K562 (cell line): Measurements from ENCODE around the gene ZFTA. TPM values are rescaled to one million over a fixed set of nuclear protein-coding genes. Genes with fewer than 3 reads are reported as not detected.

Experiments
- ATAC-seq: fragments of 200-7000 bp; cut with Tn5 transposase; 3 replicates; pipeline ENCODE4 v1.9.1; 2020; ENCODE audit warnings: moderate library complexity
- BruUV-seq: library from RNA; stranded (reverse); fragments of 400-500 nt; replicated peaks from 2 replicates; lab custom pipeline; 2021; lab: Mats Ljungman, UMichigan
- CTCF ChIA-PET: fragments of 300-600 bp; formaldehyde crosslinking; extraction: SDS; loops from one replicate; lab custom pipeline; 2021; ENCODE audit warnings: low intra/inter-chr PET ratio; lab: Yijun Ruan, JAX
- POLR2A ChIA-PET: fragments of 300-600, 350-650 bp; sonication (Branson Sonifier 250); formaldehyde crosslinking; extraction: SDS; loops from one replicate; lab custom pipeline; 2021; ENCODE audit warnings: antibody characterized with exemption, inconsistent platforms; lab: Yijun Ruan, JAX
- DNase-seq, 4 experiments: peaks; one replicate each; pipeline versions ENCODE4 v3.0.0 to v3.0.0-alpha.2; 2011 to 2018; ENCODE audit warnings: low spot score in 3 of 4, mixed read lengths in 3 of 4; ENCODE audit errors: extremely low read depth in 1 of 4
- FAIRE-seq: peaks from 2 replicates; lab custom pipeline; 2011; peaks lifted over from hg19 to GRCh38; lab: Jason Lieb, UNC
- H2AFZ ChIP-seq: 2 replicates; pipeline ENCODE4 v1.6.0; 2011; ENCODE audit warnings: low read depth, low read length, control low read depth, inconsistent platforms
- H3K27ac ChIP-seq: fragments of 200-600 bp; 3 replicates; pipeline ENCODE4 v1.8.0; 2011; ENCODE audit warnings: low read depth, mild to moderate bottlenecking, control low read depth, inconsistent platforms, low read length, moderate library complexity, mixed read lengths; ENCODE audit errors: extremely low read depth
- H3K27me3 ChIP-seq, 2 experiments: fragments of 300-600 bp in 1 of 2; 2 replicates in 1 of 2; 3 replicates in 1 of 2; pipeline versions ENCODE4 v1.6.0 to v1.8.0; 2011; ENCODE audit warnings: inconsistent platforms in 2 of 2, low read length in 2 of 2, mild to moderate bottlenecking in 1 of 2, mixed read lengths in 1 of 2, moderate library complexity in 1 of 2; ENCODE audit not compliant: control insufficient read depth in 2 of 2, insufficient read depth in 2 of 2
- H3K36me3 ChIP-seq: fragments of 300-600 bp; 3 replicates; pipeline ENCODE4 v1.8.0; 2011; ENCODE audit warnings: mild to moderate bottlenecking, low read length, inconsistent platforms; ENCODE audit not compliant: control insufficient read depth, insufficient read depth
- H3K4me1 ChIP-seq, 2 experiments: fragments of 200-600 bp in 1 of 2; replicated peaks in 1 of 2; 2 replicates in 1 of 2; 3 replicates in 1 of 2; pipeline versions ENCODE4 v1.5.1 to v1.8.0; 2011; ENCODE audit warnings: inconsistent platforms in 2 of 2, low read length in 2 of 2, mild to moderate bottlenecking in 1 of 2, mixed read lengths in 1 of 2, moderate library complexity in 1 of 2; ENCODE audit not compliant: control insufficient read depth in 2 of 2, insufficient read depth in 2 of 2
- H3K4me2 ChIP-seq: 2 replicates; pipeline ENCODE4 v1.6.1; 2011; ENCODE audit warnings: low read length, control low read depth, inconsistent platforms, mixed read lengths; ENCODE audit not compliant: insufficient read depth
- H3K4me3 ChIP-seq: fragments of 200-600 bp; sonication (generic), shearing (Covaris generic); 2 replicates; pipeline ENCODE4 v1.5.1; 2016; ENCODE audit warnings: control low read depth, inconsistent platforms
- H3K79me2 ChIP-seq: fragments of 200-600 bp; 3 replicates; pipeline ENCODE4 v1.8.0; 2011; ENCODE audit warnings: low read length, inconsistent platforms; ENCODE audit not compliant: control insufficient read depth, insufficient read depth
- H3K9ac ChIP-seq, 2 experiments: 2 replicates each; pipeline versions ENCODE4 v1.6.0 to v1.6.1; 2011; ENCODE audit warnings: low read depth in 2 of 2, low read length in 2 of 2, control low read depth in 1 of 2, inconsistent platforms in 1 of 2, mild to moderate bottlenecking in 1 of 2, mixed read lengths in 1 of 2; ENCODE audit not compliant: insufficient read depth in 1 of 2
- H3K9me1 ChIP-seq: one replicate; pipeline ENCODE4 v1.6.0; 2011; ENCODE audit warnings: inconsistent platforms, mild to moderate bottlenecking, low read length, moderate library complexity; ENCODE audit not compliant: control insufficient read depth, insufficient read depth
- H3K9me3 ChIP-seq: replicated peaks from 2 replicates; pipeline ENCODE4 v1.5.1; 2011; ENCODE audit warnings: low read depth, low read length, inconsistent platforms; ENCODE audit not compliant: control insufficient read depth, insufficient read depth
- H4K20me1 ChIP-seq: replicated peaks from 2 replicates; pipeline ENCODE4 v1.6.1; 2011; ENCODE audit warnings: low read length, inconsistent platforms, mixed read lengths; ENCODE audit not compliant: control insufficient read depth, insufficient read depth
- ASH1L ChIP-seq: fragments of 450-650 bp; IDR thresholded peaks from 2 replicates; pipeline ENCODE4 v1.6.1; 2018; ENCODE audit warnings: borderline replicate concordance, mild to moderate bottlenecking, low read depth; ENCODE audit not compliant: partially characterized antibody
- BCL6 ChIP-seq: fragments of 250-450 bp; sonication (Bioruptor Pico); IDR thresholded peaks from 2 replicates; pipeline ENCODE4 v1.4.0; 2020
- CHD1 ChIP-seq: fragments of 200-600 bp; sonication (generic); IDR thresholded peaks from one replicate; pipeline ENCODE4 v1.6.1; 2012; ENCODE audit warnings: mild to moderate bottlenecking, moderate library complexity, low read length, inconsistent platforms
- HDGF ChIP-seq: fragments of 450-650 bp; IDR thresholded peaks from 2 replicates; pipeline ENCODE4 v1.6.1; 2016
- HNRNPL ChIP-seq: fragments of 200-400 bp; formaldehyde crosslinking; IDR thresholded peaks from 2 replicates; pipeline ENCODE4 v1.6.1; 2017; ENCODE audit warnings: low read depth, mild to moderate bottlenecking, low read length
- ILK ChIP-seq: fragments of 450-650 bp; IDR thresholded peaks from 2 replicates; pipeline ENCODE4 v1.6.1; 2016; ENCODE audit warnings: missing genetic modification characterization, low read depth, mild to moderate bottlenecking, missing compliant biosample characterization, moderate library complexity, borderline replicate concordance
- MCM2 ChIP-seq: fragments of 450-650 bp; IDR thresholded peaks from 2 replicates; pipeline ENCODE4 v1.6.1; 2017; ENCODE audit warnings: low read depth, mild to moderate bottlenecking
- NFATC3 ChIP-seq: fragments of 450-650 bp; IDR thresholded peaks from 2 replicates; pipeline ENCODE4 v1.6.1; 2017; ENCODE audit warnings: mild to moderate bottlenecking
- NFIX ChIP-seq: fragments of 250-450 bp; sonication (Bioruptor Pico); IDR thresholded peaks from 2 replicates; pipeline ENCODE4 v1.4.0; 2020; ENCODE audit warnings: low read depth, mild to moderate bottlenecking, moderate library complexity
- PRMT5 ChIP-seq: sonication (generic); formaldehyde crosslinking; IDR thresholded peaks from 2 replicates; pipeline ENCODE4 v1.5.0; 2020; ENCODE audit warnings: missing genetic modification reagents
- SREBF1 ChIP-seq: fragments of 150-350 bp; IDR thresholded peaks from 2 replicates; pipeline ENCODE4 v1.6.1; 2014; ENCODE audit warnings: antibody characterized with exemption, low read depth, low read length, borderline replicate concordance
- TEAD1 ChIP-seq, 2 experiments: fragments of 450-650 bp in 1 of 2; sonication (generic) in 1 of 2; formaldehyde crosslinking; IDR thresholded peaks; 2 replicates each; pipeline versions ENCODE4 v1.4.0 to v1.8.0; 2020 to 2022; ENCODE audit warnings: mild to moderate bottlenecking in 2 of 2, missing genetic modification reagents in 1 of 2
- THRAP3 ChIP-seq: fragments of 450-650 bp; IDR thresholded peaks from 2 replicates; pipeline ENCODE4 v1.6.1; 2016; ENCODE audit warnings: mild to moderate bottlenecking, inconsistent platforms, borderline replicate concordance
- ZNF146 ChIP-seq: IDR thresholded peaks from one replicate; pipeline ENCODE4 v1.6.1; 2018; ENCODE audit warnings: missing compliant biosample characterization; ENCODE audit not compliant: unreplicated experiment
- WGBS: fragments of 100-300 bp; shearing (Covaris generic); methylation state at CpG from one replicate; pipeline ENCODE4 v1.1.6; 2016; ENCODE audit warnings: low coverage, mixed read lengths; ENCODE audit not compliant: insufficient coverage; ENCODE audit errors: missing lambda C conversion rate; 5-methylcytosine and 5-hydroxymethylcytosine counted together
- in situ Hi-C: fragments of 300-500 bp; cut with MboI; formaldehyde crosslinking; loops from 4 replicates; pipeline ENCODE4 v1.15.0; 2018; ENCODE audit warnings: inconsistent platforms, mixed read lengths
- intact Hi-C: fragments of 100-400 bp; cut with micrococcal nuclease; formaldehyde crosslinking; loops from 2 replicates; pipeline ENCODE4 v1.14.2; 2022
- polyA plus RNA-seq, 8 experiments: library from polyadenylated mRNA; depleted of rRNA in 4 of 8; stranded (reverse) in 5 of 8; unstranded in 3 of 8; fragments of >200 nt; fragmentation: Nextera tagmentation in 2 of 8; fragmentation: Illumina TruSeq in 1 of 8; extraction: Ambion mirVana in 2 of 8; extraction: Trizol in 1 of 8; gene quantifications; 2 replicates each; pipeline versions ENCODE4 v1.2.1 to v1.2.3, GENCODE V29; 2011 to 2014; ENCODE audit warnings: inconsistent platforms in 1 of 8, missing spikeins in 1 of 8
- total RNA-seq, 7 experiments: library from RNA; depleted of rRNA in 6 of 7; stranded (reverse); fragments of >200 nt in 6 of 7; fragmentation: Illumina TruSeq in 2 of 7; extraction: Trizol in 2 of 7; gene quantifications; 2 replicates each; pipeline versions ENCODE4 v1.2.1 to v1.2.3, GENCODE V29; 2011 to 2021; ENCODE audit warnings: low replicate concordance in 1 of 7
- TF ChIP-seq, protein P1 (sequence below): fragments of 450-650 bp; IDR thresholded peaks from 2 replicates; pipeline ENCODE4 v1.7.1; 2018; ENCODE audit warnings: mild to moderate bottlenecking, low read depth; ENCODE audit not compliant: partially characterized antibody

The ZFTA gene
- total and polyA plus RNA-seq, 9 of the 15 experiments (the other 6 are each of a cell fraction or from before 2014, with no cell fraction given): 0.45 to 12.3 (median 2.9) TPM

DNA sequence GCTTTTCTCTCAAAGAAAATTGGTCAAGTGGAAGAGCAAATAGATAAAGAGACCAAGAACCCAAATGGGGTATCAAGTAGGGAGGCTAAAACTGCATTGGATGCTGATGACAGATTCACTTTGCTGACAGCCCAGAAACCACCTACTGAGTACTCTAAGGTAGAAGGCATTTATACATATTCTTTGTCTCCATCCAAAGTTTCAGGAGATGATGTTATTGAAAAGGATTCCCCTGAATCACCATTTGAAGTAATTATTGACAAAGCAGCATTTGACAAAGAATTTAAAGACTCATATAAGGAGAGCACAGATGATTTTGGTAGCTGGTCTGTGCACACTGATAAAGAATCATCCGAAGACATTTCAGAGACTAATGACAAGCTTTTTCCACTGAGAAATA lies 49.6 kb downstream of the ZFTA start:
- no peak overlapping the region for H3K27ac ChIP-seq
- 16% methylated on average over 1 of the region's 1 CpG for WGBS
- intact Hi-C loops: no loop called here
- no peak overlapping the region for H3K4me2 ChIP-seq
- FAIRE-seq (no peak), DNase-seq (no peak), ATAC-seq (no peak)
- peaks cover 13% of the 10 kb centered on the region; the same call in 1 of the 2 replicates for H4K20me1 ChIP-seq
- peaks cover 0 to 6% of the 10 kb centered on the region in 2 experiments; a peak in 2 of 5 replicates for H3K4me1 ChIP-seq
- H3K9ac ChIP-seq: no peak overlapping the region
- peaks cover 21% of the 10 kb centered on the region; the same call in 2 of the 3 replicates for H3K36me3 ChIP-seq
- H3K4me3 ChIP-seq: no peak overlapping the region
- H2AFZ ChIP-seq: no peak overlapping the region
- BruUV-seq: no TSS peak
- no peaks in the 10 kb centered on the region for H3K9me3 ChIP-seq
- no peaks in the 10 kb centered on the region for H3K27me3 ChIP-seq
- CTCF ChIA-PET: no interaction called here
- TF ChIP-seq, protein P1, sequence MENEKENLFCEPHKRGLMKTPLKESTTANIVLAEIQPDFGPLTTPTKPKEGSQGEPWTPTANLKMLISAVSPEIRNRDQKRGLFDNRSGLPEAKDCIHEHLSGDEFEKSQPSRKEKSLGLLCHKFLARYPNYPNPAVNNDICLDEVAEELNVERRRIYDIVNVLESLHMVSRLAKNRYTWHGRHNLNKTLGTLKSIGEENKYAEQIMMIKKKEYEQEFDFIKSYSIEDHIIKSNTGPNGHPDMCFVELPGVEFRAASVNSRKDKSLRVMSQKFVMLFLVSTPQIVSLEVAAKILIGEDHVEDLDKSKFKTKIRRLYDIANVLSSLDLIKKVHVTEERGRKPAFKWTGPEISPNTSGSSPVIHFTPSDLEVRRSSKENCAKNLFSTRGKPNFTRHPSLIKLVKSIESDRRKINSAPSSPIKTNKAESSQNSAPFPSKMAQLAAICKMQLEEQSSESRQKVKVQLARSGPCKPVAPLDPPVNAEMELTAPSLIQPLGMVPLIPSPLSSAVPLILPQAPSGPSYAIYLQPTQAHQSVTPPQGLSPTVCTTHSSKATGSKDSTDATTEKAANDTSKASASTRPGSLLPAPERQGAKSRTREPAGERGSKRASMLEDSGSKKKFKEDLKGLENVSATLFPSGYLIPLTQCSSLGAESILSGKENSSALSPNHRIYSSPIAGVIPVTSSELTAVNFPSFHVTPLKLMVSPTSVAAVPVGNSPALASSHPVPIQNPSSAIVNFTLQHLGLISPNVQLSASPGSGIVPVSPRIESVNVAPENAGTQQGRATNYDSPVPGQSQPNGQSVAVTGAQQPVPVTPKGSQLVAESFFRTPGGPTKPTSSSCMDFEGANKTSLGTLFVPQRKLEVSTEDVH: no peak
- TF ChIP-seq PRMT5 (CRISPR knock-in tag) (no peak), NFATC3 (no peak), HNRNPL (no peak), THRAP3 (no peak), CHD1 (no peak), TEAD1 (CRISPR knock-in tag; IDR thresholded peaks at IDR 0.05) (no peak), SREBF1 (no peak), BCL6 (CRISPR knock-in tag) (no peak), ILK (tag) (no peak), HDGF (no peak), ASH1L (no peak), MCM2 (no peak), NFIX (no peak), ZNF146 (no peak)
- POLR2A ChIA-PET: interaction anchor here (1.9 kb wide), 1 partner anchor 24 kb away, joined by 5 read pairs; no protein-coding TSS in a partner anchor
- in situ Hi-C loops: no loop called here
- no peaks in the 10 kb centered on the region for H3K9me1 ChIP-seq
- H3K79me2 ChIP-seq: peaks cover 59% of the 10 kb centered on the region
